Body of pancreas (tissue), 4 donors: ENCODE data around the gene ZNF804B. TPM values are rescaled to one million over a fixed set of nuclear protein-coding genes. Genes with fewer than 3 reads are reported as not detected.

ENCODE experiments used
- ATAC-seq: fragments of 150-250 bp; one replicate; pipeline ENCODE4 v1.9.1; 2016
- DNase-seq, 4 donors: peaks; one replicate each; pipeline ENCODE4 v3.0.0-alpha.2; 2019
- H3K27ac ChIP-seq, 4 donors: fragments of 200-600 bp; sonication (generic); 1 replicate in 3 of 4; 2 replicates in 1 of 4; pipeline versions ENCODE4 v1.5.1 to v1.6.1; 2016 to 2019; ENCODE audit warnings: mild to moderate bottlenecking in 1 of 4, mixed read lengths in 1 of 4, moderate library complexity in 1 of 4
- H3K27me3 ChIP-seq, 2 donors: fragments of 200-600 bp; sonication (generic); one replicate each; pipeline ENCODE4 v1.6.0; 2016; ENCODE audit warnings: mild to moderate bottlenecking in 1 of 2
- H3K36me3 ChIP-seq, 2 donors: fragments of 200-600 bp; sonication (generic); replicated peaks in 1 of 2; 2 replicates each; pipeline ENCODE4 v1.5.1; 2016; ENCODE audit warnings: low read depth in 2 of 2; ENCODE audit not compliant: insufficient read depth in 1 of 2
- H3K4me1 ChIP-seq: fragments of 200-600 bp; sonication (generic); one replicate; pipeline ENCODE4 v1.6.0; 2016
- H3K4me3 ChIP-seq, 2 donors: fragments of 200-600 bp; sonication (generic); 1 replicate in 1 of 2; 2 replicates in 1 of 2; pipeline ENCODE4 v1.5.1; 2016 to 2019
- H3K9me3 ChIP-seq, 3 donors: fragments of 200-600 bp; sonication (generic); 1 replicate in 2 of 3; 2 replicates in 1 of 3; pipeline ENCODE4 v1.5.1; 2016
- CTCF ChIP-seq, 7 experiments: fragments of 450-650 bp in 4 of 7; fragments of 200-600 bp in 3 of 7; sonication (generic) in 3 of 7; IDR thresholded peaks; one replicate each; pipeline ENCODE4 v1.5.1; 2016 to 2019; ENCODE audit warnings: antibody characterized with exemption in 7 of 7
- POLR2A ChIP-seq, 3 donors: fragments of 450-650 bp; IDR thresholded peaks; one replicate each; pipeline ENCODE4 v1.6.1; 2016; ENCODE audit warnings: antibody characterized with exemption in 3 of 3, mild to moderate bottlenecking in 2 of 3
- WGBS, 2 donors: methylation state at CpG; one replicate each; pipeline ENCODE4 v1.1.5; 2017; 5-methylcytosine and 5-hydroxymethylcytosine counted together
- intact Hi-C: fragments of 100-400 bp; cut with DNase I; formaldehyde crosslinking; loops from one replicate; pipeline ENCODE4 v1.15.1; 2023
- total RNA-seq, 2 donors: library from RNA; depleted of rRNA; stranded (reverse); fragments of >200 nt; gene quantifications; one replicate each; pipeline ENCODE4 v1.1.0, GENCODE V29; 2016

ZNF804B gene
- total RNA-seq, 2 donors from 2014 or later: under 0.01 to 4.9 TPM

- no peak overlapping the region for H3K4me3 ChIP-seq
- TF ChIP-seq POLR2A (IDR thresholded peaks at IDR 0.05) (no peak), CTCF (IDR thresholded peaks at IDR 0.05) (no peak)
- no peak overlapping the region for H3K27ac ChIP-seq
- DNase-seq (no peak), ATAC-seq (no peak)
- no peaks in the 10 kb centered on the region for H3K9me3 ChIP-seq
- no peaks in the 10 kb centered on the region for H3K36me3 ChIP-seq
- no peaks in the 10 kb centered on the region for H3K27me3 ChIP-seq
- no peaks in the 10 kb centered on the region for H3K4me1 ChIP-seq
- 71 to 76% methylated on average over 3 of the region's 3 CpGs for WGBS, 2 donors
- intact Hi-C loops: no loop called here
Measured at GRCh38 chr7:89077992-89078391, 318.5 kb downstream of the ZNF804B start.

- DNase-seq (no peak), ATAC-seq (no peak)
- Histone ChIP-seq H3K27ac (no peak overlapping the region), H3K36me3 (no peaks in the 10 kb centered on the region), H3K4me3 (no peak overlapping the region), H3K27me3 (no peaks in the 10 kb centered on the region), H3K4me1 (no peaks in the 10 kb centered on the region), H3K9me3 (no peaks in the 10 kb centered on the region)
- TF ChIP-seq POLR2A (IDR thresholded peaks at IDR 0.05): no peak
- no peak for TF ChIP-seq CTCF (IDR thresholded peaks at IDR 0.05)
- 72 to 77% methylated on average over 2 of the region's 2 CpGs for WGBS, 2 donors
- intact Hi-C loops: no loop called here
Measured at GRCh38 chr7:89085580-89085979, 326.1 kb downstream of the ZNF804B start.

- TF ChIP-seq POLR2A (IDR thresholded peaks at IDR 0.05): no peak
- no peak for TF ChIP-seq CTCF (IDR thresholded peaks at IDR 0.05)
- Histone ChIP-seq H3K27me3 (no peaks in the 10 kb centered on the region), H3K9me3 (no peaks in the 10 kb centered on the region), H3K4me1 (no peaks in the 10 kb centered on the region), H3K27ac (no peak overlapping the region), H3K4me3 (no peak overlapping the region), H3K36me3 (no peaks in the 10 kb centered on the region)
- intact Hi-C loops: no loop called here
- WGBS, 2 donors: 76 to 77% methylated on average over 1 of the region's 1 CpG
- no peak for ATAC-seq
- DNase-seq: no peak
Measured at GRCh38 chr7:89091550-89091949, 332.1 kb downstream of the ZNF804B start.

- Histone ChIP-seq H3K27ac (no peak overlapping the region), H3K36me3 (no peaks in the 10 kb centered on the region), H3K4me3 (no peak overlapping the region), H3K4me1 (no peaks in the 10 kb centered on the region), H3K9me3 (no peaks in the 10 kb centered on the region), H3K27me3 (no peaks in the 10 kb centered on the region)
- ATAC-seq: no peak
- TF ChIP-seq POLR2A (IDR thresholded peaks at IDR 0.05): no peak
- no peak for TF ChIP-seq CTCF (IDR thresholded peaks at IDR 0.05)
- no peak for DNase-seq
- intact Hi-C loops: no loop called here
- 79 to 86% methylated on average over 3 of the region's 3 CpGs for WGBS, 2 donors
Measured at GRCh38 chr7:89094269-89094668, 334.8 kb downstream of the ZNF804B start.

- DNase-seq: no peak
- H3K4me1 ChIP-seq: no peaks in the 10 kb centered on the region
- H3K9me3 ChIP-seq: no peaks in the 10 kb centered on the region
- H3K4me3 ChIP-seq: no peak overlapping the region
- no peaks in the 10 kb centered on the region for H3K27me3 ChIP-seq
- no peak overlapping the region for H3K27ac ChIP-seq
- no peak for TF ChIP-seq CTCF (IDR thresholded peaks at IDR 0.05)
- TF ChIP-seq POLR2A (IDR thresholded peaks at IDR 0.05): no peak
- no peaks in the 10 kb centered on the region for H3K36me3 ChIP-seq
- intact Hi-C loops: no loop called here
- ATAC-seq: no peak
Measured at GRCh38 chr7:89103564-89103963, 344.1 kb downstream of the ZNF804B start.
